Astrocyte of the spinal cord (primary cell): ENCODE measurements around the gene RPS6KA2.

Experiments
- DNase-seq: peaks from one replicate; pipeline ENCODE4 v3.0.0; 2011; ENCODE audit warnings: low read depth, low spot score
- H3K4me3 ChIP-seq: 2 replicates; pipeline ENCODE4 v1.5.1; 2011; ENCODE audit warnings: low read depth, mild to moderate bottlenecking, low read length, moderate library complexity
- in situ Hi-C: cut with HindIII; loops from 2 replicates; pipeline ENCODE4 v1.10.0; 2017; ENCODE audit warnings: low sequenced_read_pairs
- TF ChIP-seq, protein P1 (sequence below): IDR thresholded peaks from 2 replicates; pipeline ENCODE4 v1.5.1; 2012; ENCODE audit warnings: low read depth, mild to moderate bottlenecking, low read length, inconsistent platforms

The RPS6KA2 gene

DNA sequence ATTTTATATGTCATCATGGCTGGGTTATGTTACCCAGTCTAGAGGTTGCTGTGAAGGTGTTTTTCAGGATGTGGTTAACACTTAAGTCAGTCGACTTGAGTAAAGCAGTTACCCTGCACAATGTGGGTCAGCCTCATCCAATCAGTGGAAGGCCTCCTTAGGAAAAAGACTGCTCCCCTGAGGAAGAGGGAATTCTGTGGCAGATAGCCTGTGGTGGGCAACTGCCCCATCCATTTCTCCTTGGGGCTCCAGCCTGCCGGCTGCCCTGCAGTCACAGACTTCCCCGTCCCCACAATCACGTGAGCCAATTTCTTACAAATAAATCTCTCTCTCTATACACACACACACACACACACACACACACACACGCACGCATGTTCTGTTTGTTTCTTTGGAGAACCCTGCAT lies 209.8 kb downstream of the RPS6KA2 start:
- no peak overlapping the region for H3K4me3 ChIP-seq
- TF ChIP-seq, protein P1, sequence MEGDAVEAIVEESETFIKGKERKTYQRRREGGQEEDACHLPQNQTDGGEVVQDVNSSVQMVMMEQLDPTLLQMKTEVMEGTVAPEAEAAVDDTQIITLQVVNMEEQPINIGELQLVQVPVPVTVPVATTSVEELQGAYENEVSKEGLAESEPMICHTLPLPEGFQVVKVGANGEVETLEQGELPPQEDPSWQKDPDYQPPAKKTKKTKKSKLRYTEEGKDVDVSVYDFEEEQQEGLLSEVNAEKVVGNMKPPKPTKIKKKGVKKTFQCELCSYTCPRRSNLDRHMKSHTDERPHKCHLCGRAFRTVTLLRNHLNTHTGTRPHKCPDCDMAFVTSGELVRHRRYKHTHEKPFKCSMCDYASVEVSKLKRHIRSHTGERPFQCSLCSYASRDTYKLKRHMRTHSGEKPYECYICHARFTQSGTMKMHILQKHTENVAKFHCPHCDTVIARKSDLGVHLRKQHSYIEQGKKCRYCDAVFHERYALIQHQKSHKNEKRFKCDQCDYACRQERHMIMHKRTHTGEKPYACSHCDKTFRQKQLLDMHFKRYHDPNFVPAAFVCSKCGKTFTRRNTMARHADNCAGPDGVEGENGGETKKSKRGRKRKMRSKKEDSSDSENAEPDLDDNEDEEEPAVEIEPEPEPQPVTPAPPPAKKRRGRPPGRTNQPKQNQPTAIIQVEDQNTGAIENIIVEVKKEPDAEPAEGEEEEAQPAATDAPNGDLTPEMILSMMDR, result no peak
- in situ Hi-C loops, result no loop called here

DNA sequence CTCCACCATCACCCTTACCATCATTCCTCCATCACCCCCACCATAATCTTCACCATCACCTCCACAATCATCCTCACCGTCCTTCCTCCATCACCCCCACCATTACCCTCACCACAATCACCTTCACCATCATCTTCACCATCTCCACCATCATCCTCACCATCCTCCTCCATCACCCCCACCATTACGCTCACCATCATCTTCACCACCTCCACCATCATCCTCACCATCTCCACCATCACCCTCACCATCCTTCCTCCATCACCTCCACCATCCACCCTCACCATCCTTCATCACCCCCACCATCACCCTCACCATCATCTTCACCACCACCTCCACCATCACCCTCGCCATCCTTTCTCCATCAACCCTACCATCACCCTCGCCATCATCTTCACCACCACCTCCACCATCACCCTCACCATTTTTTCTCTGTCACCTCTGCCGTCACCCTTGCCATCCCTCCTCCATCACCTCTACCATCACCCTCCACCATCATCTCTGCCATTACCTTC lies 211.2 kb downstream of the RPS6KA2 start:
- no peak overlapping the region for H3K4me3 ChIP-seq
- TF ChIP-seq, protein P1, result no peak
- in situ Hi-C loops, result no loop called here
- no peak for DNase-seq

More for the DNA sequence above, 209.8 kb downstream of the RPS6KA2 start:
- DNase-seq, result no peak

DNA sequence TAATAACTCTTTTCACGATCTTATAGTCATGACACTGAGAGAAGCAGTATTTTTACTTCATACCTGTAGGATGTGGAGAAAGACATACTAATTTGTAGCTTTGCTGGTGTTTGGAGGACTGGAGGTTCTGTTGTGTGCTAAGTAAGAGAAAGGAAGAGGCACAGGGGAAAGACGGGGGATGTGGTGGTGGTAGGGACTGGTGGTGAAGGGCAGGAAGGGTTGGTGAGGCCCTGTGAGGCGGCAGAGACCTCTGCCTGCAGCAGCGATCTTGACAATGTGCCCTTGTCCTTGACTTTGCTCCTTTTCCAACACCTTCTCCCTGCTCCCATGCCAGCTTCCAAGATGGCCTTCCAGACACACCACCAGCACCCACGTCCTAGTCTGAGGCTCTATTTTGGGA lies 211.7 kb downstream of the RPS6KA2 start:
- DNase-seq, result no peak
- H3K4me3 ChIP-seq, result no peak overlapping the region
- TF ChIP-seq, protein P1, result no peak
- in situ Hi-C loops, result no loop called here

DNA sequence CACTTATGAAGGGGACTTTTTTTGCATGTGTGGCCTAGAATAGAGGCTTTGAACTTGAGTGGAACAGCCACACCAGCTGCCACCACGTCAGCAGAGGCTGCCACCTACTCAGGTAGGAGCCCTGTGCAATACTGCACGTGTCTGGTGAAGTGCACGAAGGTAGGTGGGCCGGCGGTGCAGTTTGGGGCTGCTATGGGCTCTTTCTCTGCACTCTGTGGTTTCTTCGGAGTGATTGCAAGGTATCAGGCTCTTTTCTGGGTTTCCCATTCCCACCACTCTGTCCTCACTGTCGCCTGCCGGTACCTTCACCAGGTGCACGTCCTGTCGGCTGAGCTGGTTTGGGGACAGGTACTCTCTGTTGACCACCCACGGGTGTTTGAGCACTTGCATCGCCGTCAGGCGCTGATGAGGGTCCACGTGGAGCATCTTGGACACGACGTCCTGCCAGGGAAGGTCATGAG lies 213.5 kb downstream of the RPS6KA2 start:
- no peak overlapping the region for H3K4me3 ChIP-seq
- DNase-seq, result no peak
- TF ChIP-seq, protein P1, result no peak
- in situ Hi-C loops, result no loop called here

DNA sequence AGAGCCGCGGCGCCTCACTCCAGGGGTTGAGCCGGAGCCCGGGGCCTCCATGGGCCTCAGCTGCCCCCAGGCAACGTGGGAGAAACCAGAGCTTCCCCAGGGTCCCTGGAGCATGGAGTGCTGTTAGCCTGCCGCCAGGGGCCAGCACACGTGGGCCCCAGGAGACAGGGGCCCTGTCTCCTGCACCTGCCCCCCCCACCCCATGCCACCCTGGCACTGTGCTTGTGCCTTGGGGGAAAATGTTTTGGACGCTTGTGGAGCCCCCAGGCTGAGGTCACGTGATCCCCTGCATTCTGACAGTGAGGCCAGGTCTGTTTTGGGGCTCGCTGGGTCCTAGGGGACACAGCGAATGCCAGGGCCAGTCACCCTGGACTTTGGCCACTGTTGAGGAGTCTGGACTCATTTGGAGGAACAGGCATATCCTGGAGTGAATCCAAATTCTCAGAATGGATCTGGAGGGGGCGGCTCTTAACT lies 214.1 kb downstream of the RPS6KA2 start:
- in situ Hi-C loops, result no loop called here
- TF ChIP-seq, protein P1, result no peak
- no peak overlapping the region for H3K4me3 ChIP-seq
- no peak for DNase-seq

DNA sequence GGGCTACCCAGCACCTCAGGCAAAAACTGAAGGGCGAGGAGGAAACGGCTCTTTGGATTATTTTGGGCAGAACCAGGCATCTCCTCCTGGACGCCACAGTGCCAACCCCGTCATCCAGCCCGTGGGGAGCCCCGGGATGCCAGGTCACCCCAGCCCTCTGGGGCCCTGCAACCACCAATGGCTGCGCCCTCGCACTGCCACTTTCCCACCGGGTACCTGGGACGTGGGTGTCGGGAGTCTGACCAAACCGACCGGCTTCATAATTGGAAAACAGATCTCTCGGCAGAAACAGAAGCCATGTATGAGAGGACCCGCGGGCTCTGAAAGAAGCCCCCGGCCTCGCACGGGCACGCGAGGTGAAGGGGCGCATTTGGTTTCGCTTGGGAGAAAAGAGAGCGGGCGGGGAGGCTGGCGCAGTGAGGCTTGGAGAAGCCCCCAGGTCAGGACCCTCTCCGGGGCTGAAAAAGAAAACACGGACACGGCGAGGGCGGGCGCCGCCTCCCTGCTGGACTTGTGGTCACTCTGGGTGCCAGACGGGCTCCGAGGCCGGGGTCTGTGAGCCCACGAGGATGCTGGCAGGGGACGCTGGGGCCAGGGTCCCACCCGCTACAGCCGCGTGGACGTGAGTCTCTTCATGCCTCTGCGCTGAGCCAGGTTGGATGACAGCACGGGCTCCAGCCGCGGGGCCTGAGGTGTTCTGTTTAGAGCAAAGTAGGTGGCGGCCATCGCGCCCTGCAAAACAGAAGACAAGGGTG lies 214.7 kb downstream of the RPS6KA2 start:
- H3K4me3 ChIP-seq, result no peak overlapping the region
- DNase-seq, result no peak

More for the DNA sequence above, 214.7 kb downstream of the RPS6KA2 start:
- TF ChIP-seq, protein P1, result no peak
- in situ Hi-C loops, result no loop called here
